Loucy (cell line): Measurements from ENCODE around the gene NR1I3.

Experiments
- H2AFZ ChIP-seq: fragments of 200-600 bp; sonication (generic); 2 replicates; pipeline ENCODE4 v1.6.0; 2016; ENCODE audit warnings: antibody characterized with exemption, mild to moderate bottlenecking, low read length, moderate library complexity
- H3F3A ChIP-seq: fragments of 200-600 bp; 2 replicates; pipeline ENCODE4 v1.6.0; 2016; ENCODE audit warnings: antibody characterized with exemption, low read depth, mild to moderate bottlenecking
- H3K27me3 ChIP-seq: fragments of 200-600 bp; sonication (generic); 2 replicates; pipeline ENCODE4 v1.6.1; 2014; ENCODE audit warnings: low read length, mild to moderate bottlenecking; ENCODE audit not compliant: insufficient read depth, poor library complexity, severe bottlenecking
- H3K36me3 ChIP-seq: fragments of 200-600 bp; sonication (generic); 2 replicates; pipeline ENCODE4 v1.6.1; 2016; ENCODE audit warnings: low read length; ENCODE audit not compliant: insufficient read depth
- H3K4me1 ChIP-seq: fragments of 200-600 bp; sonication (generic); 2 replicates; pipeline ENCODE4 v1.5.1; 2014; ENCODE audit warnings: low read length, mild to moderate bottlenecking; ENCODE audit not compliant: insufficient read depth, poor library complexity, severe bottlenecking
- H3K4me2 ChIP-seq: fragments of 200-600 bp; sonication (generic); 2 replicates; pipeline ENCODE4 v1.6.0; 2014; ENCODE audit warnings: antibody characterized with exemption, low read length, low read depth, mild to moderate bottlenecking; ENCODE audit not compliant: poor library complexity, severe bottlenecking
- H3K4me3 ChIP-seq: fragments of 200-600 bp; sonication (generic); 2 replicates; pipeline ENCODE4 v1.5.1; 2014; ENCODE audit warnings: low read length, mild to moderate bottlenecking, mixed read lengths; ENCODE audit not compliant: poor library complexity, severe bottlenecking
- H3K79me2 ChIP-seq: fragments of 200-600 bp; sonication (generic); 2 replicates; pipeline ENCODE4 v1.6.1; 2014; ENCODE audit warnings: low read length; ENCODE audit not compliant: insufficient read depth
- H3K9ac ChIP-seq: fragments of 200-600 bp; sonication (generic); 2 replicates; pipeline ENCODE4 v1.6.0; 2014; ENCODE audit warnings: mild to moderate bottlenecking, low read depth, low read length, moderate library complexity; ENCODE audit not compliant: poor library complexity, severe bottlenecking
- H3K9me2 ChIP-seq: fragments of 200-600 bp; sonication (generic); replicated peaks from 2 replicates; pipeline ENCODE4 v1.6.1; 2016; ENCODE audit warnings: low read depth, low read length, mixed read lengths
- H3K9me3 ChIP-seq: fragments of 200-600 bp; sonication (generic); 2 replicates; pipeline ENCODE4 v1.6.1; 2014; ENCODE audit warnings: mild to moderate bottlenecking, antibody characterized with exemption, low read length, low read depth; ENCODE audit not compliant: insufficient read depth
- H4K20me1 ChIP-seq: fragments of 200-600 bp; sonication (generic); 2 replicates; pipeline ENCODE4 v1.6.0; 2014; ENCODE audit warnings: antibody characterized with exemption, low read length, mild to moderate bottlenecking; ENCODE audit not compliant: insufficient read depth, poor library complexity, severe bottlenecking
- EZH2phosphoT487 ChIP-seq: fragments of 200-600 bp; IDR thresholded peaks from 2 replicates; pipeline ENCODE4 v1.6.1; 2018; ENCODE audit warnings: antibody characterized with exemption, mild to moderate bottlenecking, moderate library complexity, borderline replicate concordance
- TF ChIP-seq, protein P1 (sequence below): fragments of 200-600 bp; sonication (generic); conservative IDR thresholded peaks from 2 replicates; pipeline ENCODE4 v1.5.1; 2014; ENCODE audit warnings: mild to moderate bottlenecking, antibody characterized with exemption, low read length

Gene NR1I3

DNA sequence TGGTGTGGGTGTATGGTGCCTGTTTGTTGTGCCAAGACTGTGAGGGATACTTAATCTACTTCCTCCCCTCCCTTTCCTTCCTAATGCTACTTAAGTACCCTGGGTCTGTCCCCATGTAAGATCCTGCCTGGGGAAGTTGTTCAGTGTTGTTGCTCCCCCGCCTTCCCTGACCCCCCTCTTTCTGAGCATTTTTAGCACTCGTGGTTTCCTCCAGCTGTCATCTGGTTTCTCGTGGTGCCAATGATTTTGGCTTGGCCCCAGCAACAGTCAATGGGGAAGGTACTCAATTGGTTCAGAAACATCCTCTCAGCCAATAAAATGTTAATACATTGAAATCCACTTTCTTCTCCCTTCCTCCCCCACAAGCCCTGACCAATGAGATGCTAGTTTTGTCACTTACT lies 52.7 kb downstream of the NR1I3 start:
- TF ChIP-seq EZH2phosphoT487, result no peak
- TF ChIP-seq, protein P1, sequence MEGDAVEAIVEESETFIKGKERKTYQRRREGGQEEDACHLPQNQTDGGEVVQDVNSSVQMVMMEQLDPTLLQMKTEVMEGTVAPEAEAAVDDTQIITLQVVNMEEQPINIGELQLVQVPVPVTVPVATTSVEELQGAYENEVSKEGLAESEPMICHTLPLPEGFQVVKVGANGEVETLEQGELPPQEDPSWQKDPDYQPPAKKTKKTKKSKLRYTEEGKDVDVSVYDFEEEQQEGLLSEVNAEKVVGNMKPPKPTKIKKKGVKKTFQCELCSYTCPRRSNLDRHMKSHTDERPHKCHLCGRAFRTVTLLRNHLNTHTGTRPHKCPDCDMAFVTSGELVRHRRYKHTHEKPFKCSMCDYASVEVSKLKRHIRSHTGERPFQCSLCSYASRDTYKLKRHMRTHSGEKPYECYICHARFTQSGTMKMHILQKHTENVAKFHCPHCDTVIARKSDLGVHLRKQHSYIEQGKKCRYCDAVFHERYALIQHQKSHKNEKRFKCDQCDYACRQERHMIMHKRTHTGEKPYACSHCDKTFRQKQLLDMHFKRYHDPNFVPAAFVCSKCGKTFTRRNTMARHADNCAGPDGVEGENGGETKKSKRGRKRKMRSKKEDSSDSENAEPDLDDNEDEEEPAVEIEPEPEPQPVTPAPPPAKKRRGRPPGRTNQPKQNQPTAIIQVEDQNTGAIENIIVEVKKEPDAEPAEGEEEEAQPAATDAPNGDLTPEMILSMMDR, result no peak
- Histone ChIP-seq H3K9me3 (no peaks in the 10 kb centered on the region), H3K9ac (peak overlapping the region; percentile 65), H3K4me3 (peak overlapping the region; percentile 47), H3K4me2 (peak overlapping the region; percentile 70), H3F3A (0 out of 2 replicates have a peak, but pooled peaks cover 5% of the 10 kb centered on the region), H3K9me2 (no peaks in the 10 kb centered on the region), H3K79me2 (no peaks in the 10 kb centered on the region), H4K20me1 (no peaks in the 10 kb centered on the region), H2AFZ (peak overlapping the region; percentile 21; the same call in 1 of the 2 replicates), H3K27me3 (no peaks in the 10 kb centered on the region), H3K4me1 (peaks cover 46% of the 10 kb centered on the region), H3K36me3 (no peaks in the 10 kb centered on the region)

DNA sequence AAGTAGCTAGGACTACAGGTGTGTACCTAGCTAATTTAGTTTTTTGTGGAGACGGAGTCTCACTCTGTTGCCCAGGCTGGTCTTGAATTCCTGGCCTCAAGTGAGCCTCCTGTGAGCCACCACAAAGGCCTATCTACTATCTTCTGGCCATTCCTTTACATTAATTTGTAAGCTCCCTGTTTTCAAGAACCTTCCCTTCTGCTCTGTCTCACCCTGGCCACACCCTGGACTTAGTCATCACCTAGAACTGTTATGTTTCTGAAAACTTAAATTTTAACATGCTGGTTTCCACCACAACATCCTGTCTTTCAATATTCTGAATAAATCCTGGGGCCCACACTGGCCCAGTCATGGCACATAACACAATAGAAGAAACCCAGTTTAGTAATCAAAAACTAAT lies 55.8 kb downstream of the NR1I3 start:
- H3K27me3 ChIP-seq, result no peaks in the 10 kb centered on the region
- H3K79me2 ChIP-seq, result peaks cover under 1% of the 10 kb centered on the region; the same call in 1 of the 2 replicates
- peaks cover 52% of the 10 kb centered on the region for H3K4me1 ChIP-seq
- H3F3A ChIP-seq, result 0 out of 2 replicates have a peak, but pooled peaks cover 5% of the 10 kb centered on the region
- H3K9me2 ChIP-seq, result no peaks in the 10 kb centered on the region
- no peak for TF ChIP-seq EZH2phosphoT487
- TF ChIP-seq, protein P1, result no peak
- H4K20me1 ChIP-seq, result no peaks in the 10 kb centered on the region
- H2AFZ ChIP-seq, result peak overlapping the region; percentile 27; the same call in 1 of the 2 replicates
- peak overlapping the region; percentile 36 for H3K4me3 ChIP-seq
- H3K9me3 ChIP-seq, result no peaks in the 10 kb centered on the region
- peak overlapping the region; percentile 25 for H3K9ac ChIP-seq
- H3K36me3 ChIP-seq, result no peaks in the 10 kb centered on the region
- peak overlapping the region; percentile 59 for H3K4me2 ChIP-seq

DNA sequence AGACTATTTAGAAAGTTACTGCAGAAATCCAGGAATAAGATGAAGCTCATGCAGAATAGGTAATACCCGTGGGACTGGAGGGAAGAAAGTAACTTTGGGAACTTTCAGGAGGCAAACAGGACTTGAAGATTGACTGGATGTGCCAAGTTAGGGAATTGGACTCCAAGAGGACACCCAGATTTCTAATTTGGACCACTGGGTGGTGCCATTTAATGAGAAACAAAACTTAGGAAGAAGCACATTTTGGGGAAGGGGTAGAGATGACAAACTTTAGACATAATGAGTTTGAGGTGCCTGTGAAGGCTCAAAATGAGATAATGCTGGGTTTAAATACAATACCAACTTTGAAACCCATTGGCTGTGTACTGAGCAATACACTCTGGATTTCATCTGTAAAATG lies 57.4 kb downstream of the NR1I3 start:
- H3K4me1 ChIP-seq, result peaks cover 50% of the 10 kb centered on the region
- H3F3A ChIP-seq, result 0 out of 2 replicates have a peak, but pooled peaks cover 1% of the 10 kb centered on the region
- H3K79me2 ChIP-seq, result peaks cover 16% of the 10 kb centered on the region
- H2AFZ ChIP-seq, result no peak overlapping the region
- H3K9me3 ChIP-seq, result no peaks in the 10 kb centered on the region
- H3K9me2 ChIP-seq, result no peaks in the 10 kb centered on the region
- no peaks in the 10 kb centered on the region for H3K36me3 ChIP-seq
- no peak for TF ChIP-seq EZH2phosphoT487
- TF ChIP-seq, protein P1, result peak; percentile 66
- no peak overlapping the region for H3K4me2 ChIP-seq
- no peak overlapping the region for H3K9ac ChIP-seq
- H4K20me1 ChIP-seq, result peaks cover 6% of the 10 kb centered on the region
- H3K4me3 ChIP-seq, result no peak overlapping the region
- no peaks in the 10 kb centered on the region for H3K27me3 ChIP-seq
